K562 (cell line): Measurements from ENCODE around the gene TAS2R9. TPM values are rescaled to one million over a fixed set of nuclear protein-coding genes. Genes with fewer than 3 reads are reported as not detected.

Experiments
- ATAC-seq: fragments of 200-7000 bp; cut with Tn5 transposase; 3 replicates; pipeline ENCODE4 v1.9.1; 2020; ENCODE audit warnings: moderate library complexity
- BruUV-seq: library from RNA; stranded (reverse); fragments of 400-500 nt; replicated peaks from 2 replicates; lab custom pipeline; 2021; lab: Mats Ljungman, UMichigan
- CTCF ChIA-PET: fragments of 300-600 bp; formaldehyde crosslinking; extraction: SDS; loops from one replicate; lab custom pipeline; 2021; ENCODE audit warnings: low intra/inter-chr PET ratio; lab: Yijun Ruan, JAX
- POLR2A ChIA-PET: fragments of 300-600, 350-650 bp; sonication (Branson Sonifier 250); formaldehyde crosslinking; extraction: SDS; loops from one replicate; lab custom pipeline; 2021; ENCODE audit warnings: antibody characterized with exemption, inconsistent platforms; lab: Yijun Ruan, JAX
- DNase-seq, 4 experiments: peaks; one replicate each; pipeline versions ENCODE4 v3.0.0 to v3.0.0-alpha.2; 2011 to 2018; ENCODE audit warnings: low spot score in 3 of 4, mixed read lengths in 3 of 4; ENCODE audit errors: extremely low read depth in 1 of 4
- FAIRE-seq: peaks from 2 replicates; lab custom pipeline; 2011; peaks lifted over from hg19 to GRCh38; lab: Jason Lieb, UNC
- H2AFZ ChIP-seq: 2 replicates; pipeline ENCODE4 v1.6.0; 2011; ENCODE audit warnings: low read depth, low read length, control low read depth, inconsistent platforms
- H3K27ac ChIP-seq: fragments of 200-600 bp; 3 replicates; pipeline ENCODE4 v1.8.0; 2011; ENCODE audit warnings: low read depth, mild to moderate bottlenecking, control low read depth, inconsistent platforms, low read length, moderate library complexity, mixed read lengths; ENCODE audit errors: extremely low read depth
- H3K27me3 ChIP-seq, 2 experiments: fragments of 300-600 bp in 1 of 2; 2 replicates in 1 of 2; 3 replicates in 1 of 2; pipeline versions ENCODE4 v1.6.0 to v1.8.0; 2011; ENCODE audit warnings: inconsistent platforms in 2 of 2, low read length in 2 of 2, mild to moderate bottlenecking in 1 of 2, mixed read lengths in 1 of 2, moderate library complexity in 1 of 2; ENCODE audit not compliant: control insufficient read depth in 2 of 2, insufficient read depth in 2 of 2
- H3K36me3 ChIP-seq: fragments of 300-600 bp; 3 replicates; pipeline ENCODE4 v1.8.0; 2011; ENCODE audit warnings: mild to moderate bottlenecking, low read length, inconsistent platforms; ENCODE audit not compliant: control insufficient read depth, insufficient read depth
- H3K4me1 ChIP-seq, 2 experiments: fragments of 200-600 bp in 1 of 2; replicated peaks in 1 of 2; 2 replicates in 1 of 2; 3 replicates in 1 of 2; pipeline versions ENCODE4 v1.5.1 to v1.8.0; 2011; ENCODE audit warnings: inconsistent platforms in 2 of 2, low read length in 2 of 2, mild to moderate bottlenecking in 1 of 2, mixed read lengths in 1 of 2, moderate library complexity in 1 of 2; ENCODE audit not compliant: control insufficient read depth in 2 of 2, insufficient read depth in 2 of 2
- H3K4me2 ChIP-seq: 2 replicates; pipeline ENCODE4 v1.6.1; 2011; ENCODE audit warnings: low read length, control low read depth, inconsistent platforms, mixed read lengths; ENCODE audit not compliant: insufficient read depth
- H3K4me3 ChIP-seq: fragments of 200-600 bp; sonication (generic), shearing (Covaris generic); 2 replicates; pipeline ENCODE4 v1.5.1; 2016; ENCODE audit warnings: control low read depth, inconsistent platforms
- H3K79me2 ChIP-seq: fragments of 200-600 bp; 3 replicates; pipeline ENCODE4 v1.8.0; 2011; ENCODE audit warnings: low read length, inconsistent platforms; ENCODE audit not compliant: control insufficient read depth, insufficient read depth
- H3K9ac ChIP-seq, 2 experiments: 2 replicates each; pipeline versions ENCODE4 v1.6.0 to v1.6.1; 2011; ENCODE audit warnings: low read depth in 2 of 2, low read length in 2 of 2, control low read depth in 1 of 2, inconsistent platforms in 1 of 2, mild to moderate bottlenecking in 1 of 2, mixed read lengths in 1 of 2; ENCODE audit not compliant: insufficient read depth in 1 of 2
- H3K9me1 ChIP-seq: one replicate; pipeline ENCODE4 v1.6.0; 2011; ENCODE audit warnings: inconsistent platforms, mild to moderate bottlenecking, low read length, moderate library complexity; ENCODE audit not compliant: control insufficient read depth, insufficient read depth
- H3K9me3 ChIP-seq: replicated peaks from 2 replicates; pipeline ENCODE4 v1.5.1; 2011; ENCODE audit warnings: low read depth, low read length, inconsistent platforms; ENCODE audit not compliant: control insufficient read depth, insufficient read depth
- H4K20me1 ChIP-seq: replicated peaks from 2 replicates; pipeline ENCODE4 v1.6.1; 2011; ENCODE audit warnings: low read length, inconsistent platforms, mixed read lengths; ENCODE audit not compliant: control insufficient read depth, insufficient read depth
- CBX8 ChIP-seq: fragments of 200-600 bp; sonication (generic); IDR thresholded peaks from 2 replicates; pipeline ENCODE4 v1.6.1; 2012; ENCODE audit warnings: borderline replicate concordance, mixed run types, low read depth, mild to moderate bottlenecking, moderate library complexity, mixed read lengths, low read length, control low read depth, inconsistent platforms; ENCODE audit not compliant: poor library complexity, severe bottlenecking; ENCODE audit errors: extremely low read depth
- CXXC5 ChIP-seq: fragments of 250-450 bp; sonication (Bioruptor Pico); IDR thresholded peaks from 2 replicates; pipeline ENCODE4 v1.8.0; 2022; ENCODE audit warnings: inconsistent platforms, mild to moderate bottlenecking, moderate library complexity
- ESRRA ChIP-seq: fragments of 450-650 bp; IDR thresholded peaks from 2 replicates; pipeline ENCODE4 v1.6.1; 2014; ENCODE audit warnings: low read depth, mild to moderate bottlenecking, moderate library complexity, borderline replicate concordance
- EWSR1 ChIP-seq: fragments of 450-650 bp; IDR thresholded peaks from 2 replicates; pipeline ENCODE4 v1.6.1; 2018; ENCODE audit warnings: borderline replicate concordance, mild to moderate bottlenecking, low read depth, moderate library complexity; ENCODE audit not compliant: partially characterized antibody
- MBD2 ChIP-seq: sonication (generic); IDR thresholded peaks from 2 replicates; pipeline ENCODE4 v1.6.1; 2016; ENCODE audit warnings: low read depth, borderline replicate concordance
- MCM3 ChIP-seq: fragments of 450-650 bp; IDR thresholded peaks from 2 replicates; pipeline ENCODE4 v1.6.1; 2016
- NFE2 ChIP-seq: IDR thresholded peaks from 2 replicates; pipeline ENCODE4 v1.6.1; 2014; ENCODE audit warnings: antibody characterized with exemption, low read depth
- PHF21A ChIP-seq: fragments of 450-650 bp; IDR thresholded peaks from 2 replicates; pipeline ENCODE4 v1.6.1; 2017; ENCODE audit warnings: low read depth, borderline replicate concordance
- POU5F1 ChIP-seq: fragments of 150-350 bp; IDR thresholded peaks from 2 replicates; pipeline ENCODE4 v1.6.1; 2014; ENCODE audit warnings: borderline replicate concordance, low read length, low read depth, mild to moderate bottlenecking; ENCODE audit not compliant: partially characterized antibody
- RBM39 ChIP-seq: fragments of 200-400 bp; formaldehyde crosslinking; optimal IDR thresholded peaks from 2 replicates; pipeline ENCODE3; 2018; ENCODE audit warnings: low read depth, low read length
- RUNX1 ChIP-seq: sonication (generic); IDR thresholded peaks from 2 replicates; pipeline ENCODE4 v1.6.1; 2016; ENCODE audit warnings: antibody characterized with exemption, low read depth
- SMARCA4 ChIP-seq: fragments of 450-650 bp; IDR thresholded peaks from 2 replicates; pipeline ENCODE4 v1.6.1; 2016
- TFAP4 ChIP-seq: sonication (generic); formaldehyde crosslinking; IDR thresholded peaks from 2 replicates; pipeline ENCODE4 v1.8.0; 2022; ENCODE audit warnings: missing genetic modification reagents, mild to moderate bottlenecking, moderate library complexity, borderline replicate concordance
- TSC22D4 ChIP-seq: fragments of 450-650 bp; IDR thresholded peaks from 2 replicates; pipeline ENCODE4 v1.6.1; 2016; ENCODE audit warnings: missing genetic modification characterization, missing biosample characterization, control low read depth
- ZNF444 ChIP-seq: fragments of 250-450 bp; sonication (Bioruptor Pico); IDR thresholded peaks from 2 replicates; pipeline ENCODE4 v1.4.0; 2020; ENCODE audit warnings: mild to moderate bottlenecking, moderate library complexity
- ZNF507 ChIP-seq: conservative IDR thresholded peaks from 2 replicates; pipeline ENCODE4 v1.6.1; 2017; ENCODE audit warnings: missing genetic modification characterization, missing compliant biosample characterization
- WGBS: fragments of 100-300 bp; shearing (Covaris generic); methylation state at CpG from one replicate; pipeline ENCODE4 v1.1.6; 2016; ENCODE audit warnings: low coverage, mixed read lengths; ENCODE audit not compliant: insufficient coverage; ENCODE audit errors: missing lambda C conversion rate; 5-methylcytosine and 5-hydroxymethylcytosine counted together
- in situ Hi-C: fragments of 300-500 bp; cut with MboI; formaldehyde crosslinking; loops from 4 replicates; pipeline ENCODE4 v1.15.0; 2018; ENCODE audit warnings: inconsistent platforms, mixed read lengths
- intact Hi-C: fragments of 100-400 bp; cut with micrococcal nuclease; formaldehyde crosslinking; loops from 2 replicates; pipeline ENCODE4 v1.14.2; 2022
- polyA plus RNA-seq, 8 experiments: library from polyadenylated mRNA; depleted of rRNA in 4 of 8; stranded (reverse) in 5 of 8; unstranded in 3 of 8; fragments of >200 nt; fragmentation: Nextera tagmentation in 2 of 8; fragmentation: Illumina TruSeq in 1 of 8; extraction: Ambion mirVana in 2 of 8; extraction: Trizol in 1 of 8; gene quantifications; 2 replicates each; pipeline versions ENCODE4 v1.2.1 to v1.2.3, GENCODE V29; 2011 to 2014; ENCODE audit warnings: inconsistent platforms in 1 of 8, missing spikeins in 1 of 8
- total RNA-seq, 7 experiments: library from RNA; depleted of rRNA in 6 of 7; stranded (reverse); fragments of >200 nt in 6 of 7; fragmentation: Illumina TruSeq in 2 of 7; extraction: Trizol in 2 of 7; gene quantifications; 2 replicates each; pipeline versions ENCODE4 v1.2.1 to v1.2.3, GENCODE V29; 2011 to 2021; ENCODE audit warnings: low replicate concordance in 1 of 7
- TF ChIP-seq, protein P1 (sequence below): fragments of 250-450 bp; sonication (Bioruptor Pico); IDR thresholded peaks from 2 replicates; pipeline ENCODE4 v1.4.0; 2020; ENCODE audit warnings: mild to moderate bottlenecking, moderate library complexity, borderline replicate concordance
- TF ChIP-seq, protein P2 (sequence below): fragments of 450-650 bp; IDR thresholded peaks from 2 replicates; pipeline ENCODE4 v1.7.1; 2018; ENCODE audit warnings: mild to moderate bottlenecking, low read depth; ENCODE audit not compliant: partially characterized antibody

Gene TAS2R9
- total and polyA plus RNA-seq, 9 of the 15 experiments (the other 6 are each of a cell fraction or from before 2014, with no cell fraction given): not detected

DNA sequence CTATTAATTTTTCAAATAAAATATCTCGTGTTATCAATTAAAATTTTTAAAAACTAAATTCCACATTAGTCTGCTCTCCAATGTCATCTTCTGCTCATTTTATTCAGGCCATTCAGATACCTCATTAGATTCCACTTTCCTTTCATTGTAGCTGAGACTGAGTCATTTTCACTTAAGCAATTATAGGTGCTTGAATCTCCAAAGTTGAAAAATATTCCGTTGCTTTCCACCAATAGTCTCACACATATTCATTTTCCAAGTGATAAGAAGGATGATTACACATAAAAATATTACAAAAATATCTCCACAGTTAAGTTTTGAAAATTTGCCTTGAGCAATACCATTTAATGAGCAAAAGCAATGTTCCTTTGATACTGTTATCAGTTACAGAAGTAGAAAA, 50.3 kb downstream of the TAS2R9 start:
- CTCF ChIA-PET: no interaction called here
- Histone ChIP-seq H2AFZ (no peak overlapping the region), H3K4me2 (no peak overlapping the region), H3K9ac (no peak overlapping the region), H3K27me3 (no peaks in the 10 kb centered on the region), H3K9me1 (no peaks in the 10 kb centered on the region), H3K4me1 (no peaks in the 10 kb centered on the region), H4K20me1 (no peaks in the 10 kb centered on the region), H3K4me3 (no peak overlapping the region), H3K9me3 (no peaks in the 10 kb centered on the region), H3K36me3 (no peaks in the 10 kb centered on the region), H3K27ac (no peak overlapping the region), H3K79me2 (no peaks in the 10 kb centered on the region)
- intact Hi-C loops (loop anchor here (10.0 kb wide), 1 partner anchor 525 kb away; no protein-coding TSS in a partner anchor), in situ Hi-C loops (no loop called here)
- FAIRE-seq (no peak), ATAC-seq (no peak), DNase-seq (no peak)
- WGBS: 0% methylated on average over 2 of the region's 2 CpGs
- no TSS peak for BruUV-seq
- POLR2A ChIA-PET: no interaction called here
- TF ChIP-seq TSC22D4 (tag) (no peak), MBD2 (no peak), EWSR1 (no peak), NFE2 (no peak), ZNF507 (tag) (no peak), ESRRA (no peak), CXXC5 (CRISPR knock-in tag) (no peak), RUNX1 (no peak), MCM3 (no peak), PHF21A (no peak), CBX8 (no peak), TFAP4 (CRISPR knock-in tag) (no peak), ZNF444 (CRISPR knock-in tag) (no peak), POU5F1 (no peak), SMARCA4 (no peak), RBM39 (no peak)
- TF ChIP-seq, protein P1, sequence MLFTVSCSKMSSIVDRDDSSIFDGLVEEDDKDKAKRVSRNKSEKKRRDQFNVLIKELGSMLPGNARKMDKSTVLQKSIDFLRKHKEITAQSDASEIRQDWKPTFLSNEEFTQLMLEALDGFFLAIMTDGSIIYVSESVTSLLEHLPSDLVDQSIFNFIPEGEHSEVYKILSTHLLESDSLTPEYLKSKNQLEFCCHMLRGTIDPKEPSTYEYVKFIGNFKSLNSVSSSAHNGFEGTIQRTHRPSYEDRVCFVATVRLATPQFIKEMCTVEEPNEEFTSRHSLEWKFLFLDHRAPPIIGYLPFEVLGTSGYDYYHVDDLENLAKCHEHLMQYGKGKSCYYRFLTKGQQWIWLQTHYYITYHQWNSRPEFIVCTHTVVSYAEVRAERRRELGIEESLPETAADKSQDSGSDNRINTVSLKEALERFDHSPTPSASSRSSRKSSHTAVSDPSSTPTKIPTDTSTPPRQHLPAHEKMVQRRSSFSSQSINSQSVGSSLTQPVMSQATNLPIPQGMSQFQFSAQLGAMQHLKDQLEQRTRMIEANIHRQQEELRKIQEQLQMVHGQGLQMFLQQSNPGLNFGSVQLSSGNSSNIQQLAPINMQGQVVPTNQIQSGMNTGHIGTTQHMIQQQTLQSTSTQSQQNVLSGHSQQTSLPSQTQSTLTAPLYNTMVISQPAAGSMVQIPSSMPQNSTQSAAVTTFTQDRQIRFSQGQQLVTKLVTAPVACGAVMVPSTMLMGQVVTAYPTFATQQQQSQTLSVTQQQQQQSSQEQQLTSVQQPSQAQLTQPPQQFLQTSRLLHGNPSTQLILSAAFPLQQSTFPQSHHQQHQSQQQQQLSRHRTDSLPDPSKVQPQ: no peak
- TF ChIP-seq, protein P2, sequence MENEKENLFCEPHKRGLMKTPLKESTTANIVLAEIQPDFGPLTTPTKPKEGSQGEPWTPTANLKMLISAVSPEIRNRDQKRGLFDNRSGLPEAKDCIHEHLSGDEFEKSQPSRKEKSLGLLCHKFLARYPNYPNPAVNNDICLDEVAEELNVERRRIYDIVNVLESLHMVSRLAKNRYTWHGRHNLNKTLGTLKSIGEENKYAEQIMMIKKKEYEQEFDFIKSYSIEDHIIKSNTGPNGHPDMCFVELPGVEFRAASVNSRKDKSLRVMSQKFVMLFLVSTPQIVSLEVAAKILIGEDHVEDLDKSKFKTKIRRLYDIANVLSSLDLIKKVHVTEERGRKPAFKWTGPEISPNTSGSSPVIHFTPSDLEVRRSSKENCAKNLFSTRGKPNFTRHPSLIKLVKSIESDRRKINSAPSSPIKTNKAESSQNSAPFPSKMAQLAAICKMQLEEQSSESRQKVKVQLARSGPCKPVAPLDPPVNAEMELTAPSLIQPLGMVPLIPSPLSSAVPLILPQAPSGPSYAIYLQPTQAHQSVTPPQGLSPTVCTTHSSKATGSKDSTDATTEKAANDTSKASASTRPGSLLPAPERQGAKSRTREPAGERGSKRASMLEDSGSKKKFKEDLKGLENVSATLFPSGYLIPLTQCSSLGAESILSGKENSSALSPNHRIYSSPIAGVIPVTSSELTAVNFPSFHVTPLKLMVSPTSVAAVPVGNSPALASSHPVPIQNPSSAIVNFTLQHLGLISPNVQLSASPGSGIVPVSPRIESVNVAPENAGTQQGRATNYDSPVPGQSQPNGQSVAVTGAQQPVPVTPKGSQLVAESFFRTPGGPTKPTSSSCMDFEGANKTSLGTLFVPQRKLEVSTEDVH: no peak
